Testis (tissue), 2 donors: Measurements from ENCODE around the gene KCNA5.

Experiments
- POLR2A ChIP-seq: fragments of 450-650 bp; IDR thresholded peaks from one replicate; pipeline ENCODE4 v1.6.1; 2017; ENCODE audit warnings: antibody characterized with exemption, mild to moderate bottlenecking, moderate library complexity
- TF ChIP-seq, protein P1 (sequence below), 3 experiments: fragments of 450-650 bp in 2 of 3; fragments of 200-600 bp in 1 of 3; sonication (generic) in 1 of 3; IDR thresholded peaks; one replicate each; pipeline ENCODE4 v1.5.1; 2016 to 2019; ENCODE audit warnings: antibody characterized with exemption in 3 of 3, mild to moderate bottlenecking in 2 of 3, moderate library complexity in 1 of 3

DNA sequence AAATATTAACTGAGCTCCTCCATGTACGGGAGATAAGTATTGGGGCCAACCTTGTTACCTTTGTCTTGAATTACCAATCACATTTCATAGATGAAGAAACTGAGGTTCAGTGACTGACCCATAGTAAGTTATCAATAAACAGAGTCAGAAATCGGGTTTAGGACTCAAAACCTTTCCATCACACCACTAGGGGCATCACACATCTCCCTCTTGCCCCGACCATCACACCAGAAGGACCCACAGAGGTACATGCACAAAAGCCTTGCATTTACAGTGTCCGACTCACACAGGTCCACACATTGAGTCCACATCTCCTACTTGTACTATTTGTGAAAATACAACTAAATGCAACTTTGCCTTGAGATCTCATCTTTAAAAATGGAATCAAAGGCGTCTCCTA lies 29.4 kb downstream of the KCNA5 start:
- no peak for TF ChIP-seq POLR2A
- TF ChIP-seq, protein P1, sequence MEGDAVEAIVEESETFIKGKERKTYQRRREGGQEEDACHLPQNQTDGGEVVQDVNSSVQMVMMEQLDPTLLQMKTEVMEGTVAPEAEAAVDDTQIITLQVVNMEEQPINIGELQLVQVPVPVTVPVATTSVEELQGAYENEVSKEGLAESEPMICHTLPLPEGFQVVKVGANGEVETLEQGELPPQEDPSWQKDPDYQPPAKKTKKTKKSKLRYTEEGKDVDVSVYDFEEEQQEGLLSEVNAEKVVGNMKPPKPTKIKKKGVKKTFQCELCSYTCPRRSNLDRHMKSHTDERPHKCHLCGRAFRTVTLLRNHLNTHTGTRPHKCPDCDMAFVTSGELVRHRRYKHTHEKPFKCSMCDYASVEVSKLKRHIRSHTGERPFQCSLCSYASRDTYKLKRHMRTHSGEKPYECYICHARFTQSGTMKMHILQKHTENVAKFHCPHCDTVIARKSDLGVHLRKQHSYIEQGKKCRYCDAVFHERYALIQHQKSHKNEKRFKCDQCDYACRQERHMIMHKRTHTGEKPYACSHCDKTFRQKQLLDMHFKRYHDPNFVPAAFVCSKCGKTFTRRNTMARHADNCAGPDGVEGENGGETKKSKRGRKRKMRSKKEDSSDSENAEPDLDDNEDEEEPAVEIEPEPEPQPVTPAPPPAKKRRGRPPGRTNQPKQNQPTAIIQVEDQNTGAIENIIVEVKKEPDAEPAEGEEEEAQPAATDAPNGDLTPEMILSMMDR (IDR thresholded peaks at IDR 0.05) = no peak
